Measurements from ENCODE around the gene SORL1. TPM values are rescaled to one million over a fixed set of nuclear protein-coding genes. Genes with fewer than 3 reads are reported as not detected.

The SORL1 gene
- total RNA-seq, 1 donor from 2014 or later = 18.1 TPM

DNA sequence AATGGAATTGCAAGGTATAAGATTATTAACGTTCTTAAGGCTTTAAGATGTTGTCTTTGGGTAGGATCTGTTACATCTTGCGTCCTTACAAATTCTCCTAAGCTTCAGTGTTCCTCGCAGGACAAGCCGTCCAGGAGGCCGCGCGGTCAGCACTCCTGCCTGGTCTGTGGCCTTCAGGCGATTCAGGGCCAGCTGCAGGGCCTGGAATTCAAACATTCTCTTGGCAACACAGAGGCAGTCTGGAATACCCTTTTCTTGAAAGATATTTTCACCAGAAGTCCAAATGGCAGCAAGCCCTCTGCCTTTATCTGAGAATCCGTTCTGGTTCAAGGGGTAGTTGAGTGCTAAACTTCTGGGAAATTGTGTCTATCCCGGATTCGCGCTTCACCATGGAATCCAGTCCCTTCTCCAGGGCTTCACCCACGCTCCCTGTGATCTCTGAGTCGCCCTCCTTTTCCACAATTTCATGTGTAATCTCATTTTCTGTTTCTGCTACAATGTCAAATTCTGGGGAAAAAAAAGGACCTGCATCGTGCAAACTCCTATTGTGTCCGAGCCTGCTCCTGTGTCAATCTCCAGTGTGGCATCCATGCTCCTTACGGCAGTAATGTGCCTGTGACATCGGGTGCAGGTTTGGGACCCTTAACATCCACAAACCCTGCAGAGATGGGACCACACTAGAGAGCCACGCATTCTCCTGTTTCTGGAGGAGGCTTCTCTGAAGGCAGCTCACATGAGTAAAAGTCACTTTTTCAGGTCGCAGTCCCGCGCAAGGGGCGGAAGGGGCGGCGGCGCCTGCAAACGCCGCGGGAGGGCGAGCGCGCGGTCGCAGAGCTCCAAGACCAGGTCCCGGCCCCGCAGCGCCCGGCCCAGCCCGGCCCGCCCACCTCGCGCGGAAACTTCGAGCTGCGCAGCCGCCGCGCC, 25.4 kb upstream of the SORL1 start:
- DNase-seq (ENCODE audit: low spot score) = no peak

- DNase-seq (ENCODE audit: low spot score) = no peak
Measured at GRCh38 chr11:121427400-121427744, 24.7 kb upstream of the SORL1 start.

- DNase-seq (ENCODE audit: low spot score) = no peak
Measured at GRCh38 chr11:121429556-121429955, 22.6 kb upstream of the SORL1 start.

DNA sequence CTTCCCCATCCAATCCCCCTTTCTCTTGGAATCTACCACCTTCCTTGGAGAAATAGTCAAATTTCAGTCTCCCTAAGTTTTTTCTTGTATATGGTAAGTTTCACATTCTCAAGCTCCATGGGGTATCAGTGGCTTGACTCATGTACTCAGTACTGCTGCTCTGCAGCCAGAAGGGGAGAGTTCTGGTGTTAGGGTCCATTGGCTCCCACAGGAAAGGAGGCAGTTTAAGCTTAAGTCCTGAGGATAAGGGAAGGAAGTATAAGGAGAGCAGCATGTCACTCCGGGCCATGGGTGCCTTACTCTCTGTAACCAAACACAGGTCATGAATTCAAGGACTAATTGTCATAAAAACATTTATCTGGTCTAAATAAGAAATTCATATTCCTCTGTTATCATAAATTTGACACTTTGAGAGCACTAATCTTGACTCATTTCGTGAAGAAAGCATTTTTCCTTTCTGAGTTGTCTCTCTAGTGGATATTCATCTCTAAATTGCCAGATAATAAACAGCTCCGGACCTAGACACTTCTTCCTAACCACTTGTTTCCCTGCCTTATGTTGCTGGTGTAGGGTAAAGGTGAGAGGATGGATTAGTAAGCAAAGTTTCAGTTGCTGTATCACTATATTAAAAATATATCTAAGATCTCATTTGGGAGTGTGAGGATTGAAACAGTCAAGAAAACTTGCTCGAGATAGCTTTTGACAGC, 20.1 kb upstream of the SORL1 start:
- no peak for DNase-seq (ENCODE audit: low spot score)

- DNase-seq (ENCODE audit: low spot score) = no peak
Measured at GRCh38 chr11:121435132-121435531, 17.0 kb upstream of the SORL1 start.

GRCh38 chr11:121435551-121436511, 16.3 kb upstream of the SORL1 start:
- DNase-seq (ENCODE audit: low spot score) = no peak

DNA sequence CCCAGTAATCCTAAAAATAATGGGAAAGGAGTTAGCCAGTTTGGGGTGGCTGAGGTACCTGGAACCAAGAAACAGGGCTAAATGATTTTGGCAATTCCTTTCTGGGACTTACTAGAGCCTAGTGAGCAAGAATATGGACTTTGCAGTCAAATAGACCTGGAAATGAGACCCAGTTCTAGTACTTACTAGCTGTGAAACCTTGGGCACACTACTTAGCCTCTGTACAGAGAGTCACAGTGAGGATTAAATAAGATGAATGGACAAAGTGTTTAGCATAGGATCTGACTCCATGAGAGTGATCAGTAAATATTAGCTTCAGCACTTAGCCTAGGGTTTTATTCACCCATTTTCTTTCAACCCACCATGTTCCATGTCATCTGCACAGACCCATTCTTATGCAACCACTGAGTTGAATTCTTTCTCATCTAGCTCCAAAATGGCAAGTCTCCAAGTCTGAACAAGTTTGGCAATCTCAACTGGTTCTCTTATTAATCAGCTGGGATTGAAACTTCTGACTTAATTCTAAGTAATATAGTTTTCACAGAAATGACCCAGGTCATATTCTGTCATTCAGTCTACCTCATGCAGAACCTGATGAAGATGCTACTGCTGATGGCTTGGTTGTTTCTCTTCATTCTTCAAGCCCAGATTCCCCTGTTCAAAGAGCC, 15.0 kb upstream of the SORL1 start:
- DNase-seq (ENCODE audit: low spot score) = no peak

DNA sequence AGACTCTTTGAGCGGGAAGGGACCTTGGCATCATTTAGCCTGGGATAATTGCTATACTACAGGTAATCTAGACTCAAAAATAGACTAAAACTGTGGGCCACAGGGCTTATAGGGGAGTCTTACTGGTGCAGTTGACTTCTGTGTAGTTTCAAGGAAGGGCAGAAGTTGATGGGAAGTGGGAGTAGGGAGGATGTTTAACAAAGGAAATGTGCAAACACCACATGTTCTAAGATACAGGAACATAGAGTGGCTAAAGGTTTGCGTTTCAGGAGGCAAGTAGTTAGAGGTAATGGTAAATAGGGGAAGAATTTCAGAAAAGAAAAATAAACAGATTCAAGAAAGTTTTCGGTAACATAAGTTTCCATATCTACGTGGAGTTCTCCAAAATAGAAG, 14.4 kb upstream of the SORL1 start:
- DNase-seq (ENCODE audit: low spot score) = no peak

- no peak for DNase-seq (ENCODE audit: low spot score)
Measured at GRCh38 chr11:121439337-121439736, 12.8 kb upstream of the SORL1 start.

DNA sequence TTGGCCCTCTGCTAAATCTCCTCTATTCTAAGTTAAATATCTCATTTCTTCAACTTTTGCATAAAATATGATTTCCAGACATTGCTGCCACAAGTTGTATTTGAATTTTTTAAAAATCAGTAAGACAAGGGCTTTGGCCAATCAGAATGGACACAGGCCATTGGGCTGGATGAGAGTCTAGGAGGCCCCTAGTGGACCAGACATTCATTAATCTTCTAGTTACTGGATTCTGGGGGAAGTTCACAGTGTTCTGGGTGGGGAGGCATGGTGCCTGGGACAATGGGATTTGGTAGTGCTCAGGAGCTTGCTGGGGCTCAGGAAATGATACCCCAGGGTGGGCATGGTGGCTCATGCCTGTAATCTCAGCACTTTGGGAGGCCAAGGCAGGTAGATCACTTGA, 12.4 kb upstream of the SORL1 start:
- DNase-seq (ENCODE audit: low spot score) = no peak

DNA sequence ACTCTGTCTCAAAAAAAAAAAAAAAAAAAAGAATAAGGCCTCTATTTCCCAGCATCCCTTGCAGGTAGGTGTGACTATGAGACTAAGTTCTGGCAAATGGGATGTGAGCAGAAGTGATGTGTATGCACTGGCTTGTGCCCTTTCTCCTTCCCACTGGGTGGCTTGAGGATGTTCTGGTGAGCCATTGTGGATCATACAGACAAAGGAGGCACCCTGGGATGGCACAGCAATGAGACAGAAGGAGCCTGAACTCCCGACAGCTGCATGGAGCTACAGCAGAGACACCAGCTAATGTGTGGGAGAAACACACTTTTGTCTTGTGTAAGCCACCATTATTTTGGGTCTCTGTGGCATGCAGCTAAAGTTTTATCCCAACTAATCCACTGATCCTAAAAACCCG, 10.6 kb upstream of the SORL1 start:
- DNase-seq (ENCODE audit: low spot score) = no peak

DNA sequence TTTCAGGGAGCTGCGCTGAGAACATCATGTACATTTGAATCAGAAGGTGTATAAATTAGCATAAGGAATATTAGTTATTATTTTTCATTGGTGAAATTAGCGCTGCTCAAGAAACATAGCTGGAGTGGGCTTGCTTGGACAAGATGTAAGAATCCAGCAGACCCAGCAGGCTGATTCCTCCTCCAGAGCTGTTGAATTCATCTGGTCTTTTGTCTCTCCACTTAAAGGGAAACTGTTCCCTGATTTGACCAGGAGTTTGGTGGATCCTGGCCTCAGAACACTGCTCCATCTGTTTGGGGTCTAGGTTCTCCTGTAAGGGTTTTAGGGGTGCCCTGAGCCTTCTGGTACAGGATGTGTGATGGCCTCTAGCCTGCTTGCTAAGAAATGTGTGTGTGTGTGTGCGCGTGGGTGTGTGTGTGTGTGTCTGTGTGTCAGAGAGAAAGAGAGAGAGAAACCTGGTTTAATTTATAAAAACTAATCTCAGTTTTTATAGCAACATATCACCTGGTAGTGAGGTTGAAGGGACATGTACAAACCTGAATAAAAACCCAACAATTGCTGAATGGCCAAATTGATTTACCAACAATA, 8.3 kb upstream of the SORL1 start:
- DNase-seq (ENCODE audit: low spot score) = no peak

GRCh38 chr11:121444526-121444925, 7.6 kb upstream of the SORL1 start:
- DNase-seq (ENCODE audit: low spot score) = no peak

DNA sequence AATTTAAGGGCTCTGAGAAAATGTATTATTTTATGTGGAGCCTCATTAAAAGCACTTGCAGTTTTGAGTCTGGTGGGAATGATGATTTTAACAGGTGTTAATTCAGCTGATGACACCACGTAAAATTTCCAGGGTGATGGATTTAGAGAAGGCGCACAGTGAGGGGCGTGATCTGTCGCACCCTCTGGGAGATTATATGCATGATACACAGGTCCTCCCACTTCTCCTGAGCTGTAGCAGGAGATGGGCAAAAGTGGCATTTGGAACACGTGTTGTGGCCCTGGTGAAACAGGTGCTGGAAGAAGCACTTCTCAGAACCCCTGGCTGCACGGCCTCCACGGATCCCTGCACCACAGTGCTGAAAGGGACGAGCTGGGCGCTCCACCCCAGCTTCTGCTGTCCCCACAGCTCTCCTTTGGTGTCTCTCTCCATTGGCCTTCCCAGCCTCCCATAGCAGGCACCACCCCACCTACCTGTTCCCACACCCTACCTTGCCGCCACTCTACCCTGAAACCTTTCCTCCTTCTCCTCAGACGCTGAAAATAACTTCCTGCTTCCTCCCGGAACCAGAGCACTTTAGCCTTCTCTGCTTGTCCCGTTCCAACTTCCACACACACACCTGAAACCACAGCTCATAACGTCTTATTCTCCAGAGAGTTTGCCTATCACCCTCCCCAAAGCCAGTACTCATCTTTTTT, 6.9 kb upstream of the SORL1 start:
- DNase-seq (ENCODE audit: low spot score) = no peak

- DNase-seq (ENCODE audit: low spot score) = peak; percentile 66
Measured at GRCh38 chr11:121446752-121447156, 5.4 kb upstream of the SORL1 start.

- DNase-seq (ENCODE audit: low spot score) = no peak
Measured at GRCh38 chr11:121448011-121448410, 4.1 kb upstream of the SORL1 start.

GRCh38 chr11:121448431-121448941, 3.6 kb upstream of the SORL1 start:
- DNase-seq (ENCODE audit: low spot score) = no peak

GRCh38 chr11:121449123-121449522, 3.0 kb upstream of the SORL1 start:
- DNase-seq (ENCODE audit: low spot score) = no peak

DNA sequence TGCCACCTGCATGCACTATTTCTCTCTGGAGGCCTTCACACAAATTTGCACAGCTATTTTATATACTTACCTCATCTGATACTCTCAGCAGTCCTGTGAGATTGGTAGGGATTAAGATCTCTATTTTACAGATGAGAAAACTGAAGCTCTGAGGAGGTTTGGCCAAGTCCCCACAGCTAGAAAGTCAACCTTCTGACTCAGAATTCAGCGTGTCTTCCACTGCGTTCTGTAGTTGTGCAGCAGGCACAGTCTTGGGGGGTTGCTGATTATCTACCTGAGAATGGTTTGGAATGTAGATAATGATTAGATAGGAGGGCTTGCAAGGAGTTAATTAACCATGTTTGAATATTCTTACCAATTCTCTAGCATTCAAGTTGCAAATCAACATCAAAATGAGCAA, 2.5 kb upstream of the SORL1 start:
- no peak for DNase-seq (ENCODE audit: low spot score)

GRCh38 chr11:121450401-121450800, 1.7 kb upstream of the SORL1 start:
- DNase-seq (ENCODE audit: low spot score) = no peak
